HG03066 (cell line): Measurements from ENCODE around the gene FRMD5.

ENCODE experiments used
- ATAC-seq: cut with Tn5 transposase; IDR thresholded peaks from one replicate; pipeline ENCODE4 v1.9.1; 2021; ENCODE audit warnings: low read depth; ENCODE audit not compliant: unreplicated experiment

FRMD5 gene

GRCh38 chr15:44163370-44163769 lies 31.7 kb downstream of the FRMD5 start:
- no peak for ATAC-seq

GRCh38 chr15:44160796-44161195 lies 34.3 kb downstream of the FRMD5 start:
- no peak for ATAC-seq

GRCh38 chr15:44159492-44159891 lies 35.6 kb downstream of the FRMD5 start:
- ATAC-seq, result no peak

GRCh38 chr15:44158111-44158510 lies 37.0 kb downstream of the FRMD5 start:
- no peak for ATAC-seq

GRCh38 chr15:44157679-44158078 lies 37.4 kb downstream of the FRMD5 start:
- no peak for ATAC-seq

- ATAC-seq, result no peak
Measured at GRCh38 chr15:44153352-44153751, 41.7 kb downstream of the FRMD5 start.

GRCh38 chr15:44149224-44149623 lies 45.8 kb downstream of the FRMD5 start:
- ATAC-seq, result no peak

GRCh38 chr15:44148580-44148979 lies 46.5 kb downstream of the FRMD5 start:
- ATAC-seq, result no peak

- ATAC-seq, result no peak
Measured at GRCh38 chr15:44147636-44148035, 47.4 kb downstream of the FRMD5 start.

- no peak for ATAC-seq
Measured at GRCh38 chr15:44145495-44145894, 49.6 kb downstream of the FRMD5 start.

GRCh38 chr15:44144992-44145391 lies 50.1 kb downstream of the FRMD5 start:
- ATAC-seq, result no peak

GRCh38 chr15:44144184-44144583 lies 50.9 kb downstream of the FRMD5 start:
- no peak for ATAC-seq

- no peak for ATAC-seq
Measured at GRCh38 chr15:44137750-44138149, 57.3 kb downstream of the FRMD5 start.

GRCh38 chr15:44136991-44137477 lies 58.0 kb downstream of the FRMD5 start:
- no peak for ATAC-seq

- no peak for ATAC-seq
Measured at GRCh38 chr15:44132057-44132456, 63.0 kb downstream of the FRMD5 start.

GRCh38 chr15:44130778-44131177 lies 64.3 kb downstream of the FRMD5 start:
- ATAC-seq, result no peak

- no peak for ATAC-seq
Measured at GRCh38 chr15:44129911-44130310, 65.2 kb downstream of the FRMD5 start.

GRCh38 chr15:44128443-44128842 lies 66.6 kb downstream of the FRMD5 start:
- ATAC-seq, result no peak

- ATAC-seq, result no peak
Measured at GRCh38 chr15:44125879-44126278, 69.2 kb downstream of the FRMD5 start.

GRCh38 chr15:44102675-44103254 lies 92.3 kb downstream of the FRMD5 start:
- ATAC-seq, result no peak

GRCh38 chr15:44101944-44102343 lies 93.1 kb downstream of the FRMD5 start:
- ATAC-seq, result no peak

GRCh38 chr15:44101286-44101685 lies 93.8 kb downstream of the FRMD5 start:
- ATAC-seq, result no peak

- no peak for ATAC-seq
Measured at GRCh38 chr15:44099671-44100070, 95.4 kb downstream of the FRMD5 start.
